Measurements from ENCODE around the gene ERMN.

DNA sequence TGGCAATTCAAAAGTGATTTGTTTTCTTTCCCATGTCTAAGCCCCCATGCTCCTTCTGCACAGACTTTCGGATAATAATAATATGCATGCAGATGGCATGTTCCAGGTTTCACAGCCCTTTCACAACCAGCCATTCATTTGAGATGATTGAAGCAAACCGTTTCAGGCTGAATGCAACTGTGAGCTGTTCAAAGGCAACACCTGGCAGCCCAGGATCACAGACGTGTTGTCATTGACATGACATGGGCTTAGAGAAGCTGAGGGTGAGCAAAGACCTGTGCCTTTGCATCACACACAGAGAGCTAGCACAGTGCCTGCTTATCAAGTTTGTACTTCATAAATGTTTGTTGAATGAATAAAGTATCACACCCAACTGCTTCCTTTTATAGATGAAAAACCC lies 12.4 kb upstream of the ERMN start:
- TF ChIP-seq EZH2 (IDR thresholded peaks at IDR 0.05; ENCODE audit: insufficient read depth, poor library complexity, severe bottlenecking) (no peak), EZH2phosphoT487 (IDR thresholded peaks at IDR 0.05; ENCODE audit: insufficient read depth, low read depth) (no peak)
